Measurements from ENCODE around the gene IFNAR1.

DNA sequence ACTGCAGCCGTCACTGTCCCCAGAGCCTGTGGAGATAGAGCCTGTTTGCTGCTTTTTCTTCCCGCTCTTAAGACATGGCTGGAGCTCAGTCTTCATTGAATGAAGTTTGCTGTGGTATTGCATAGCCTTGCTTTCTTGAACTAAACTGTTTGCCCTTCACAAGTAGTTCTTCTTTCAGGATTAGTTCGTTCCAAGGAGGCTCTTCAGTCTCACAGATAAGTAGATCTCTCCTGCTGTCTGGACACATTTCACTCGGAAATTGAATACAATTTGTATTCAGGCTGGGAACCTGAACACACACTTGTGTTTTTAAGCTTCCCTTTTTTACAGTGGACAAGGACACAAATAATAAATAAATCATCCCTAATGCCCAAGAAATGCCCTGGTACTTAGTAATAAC is 34.7 kb downstream of the IFNAR1 start:
- TF ChIP-seq, protein P1, sequence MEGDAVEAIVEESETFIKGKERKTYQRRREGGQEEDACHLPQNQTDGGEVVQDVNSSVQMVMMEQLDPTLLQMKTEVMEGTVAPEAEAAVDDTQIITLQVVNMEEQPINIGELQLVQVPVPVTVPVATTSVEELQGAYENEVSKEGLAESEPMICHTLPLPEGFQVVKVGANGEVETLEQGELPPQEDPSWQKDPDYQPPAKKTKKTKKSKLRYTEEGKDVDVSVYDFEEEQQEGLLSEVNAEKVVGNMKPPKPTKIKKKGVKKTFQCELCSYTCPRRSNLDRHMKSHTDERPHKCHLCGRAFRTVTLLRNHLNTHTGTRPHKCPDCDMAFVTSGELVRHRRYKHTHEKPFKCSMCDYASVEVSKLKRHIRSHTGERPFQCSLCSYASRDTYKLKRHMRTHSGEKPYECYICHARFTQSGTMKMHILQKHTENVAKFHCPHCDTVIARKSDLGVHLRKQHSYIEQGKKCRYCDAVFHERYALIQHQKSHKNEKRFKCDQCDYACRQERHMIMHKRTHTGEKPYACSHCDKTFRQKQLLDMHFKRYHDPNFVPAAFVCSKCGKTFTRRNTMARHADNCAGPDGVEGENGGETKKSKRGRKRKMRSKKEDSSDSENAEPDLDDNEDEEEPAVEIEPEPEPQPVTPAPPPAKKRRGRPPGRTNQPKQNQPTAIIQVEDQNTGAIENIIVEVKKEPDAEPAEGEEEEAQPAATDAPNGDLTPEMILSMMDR (conservative IDR thresholded peaks at IDR 0.05; ENCODE audit: low read length): no peak
- TF ChIP-seq EZH2phosphoT487 (IDR thresholded peaks at IDR 0.05; ENCODE audit: borderline replicate concordance): no peak

Measured in Loucy (cell line).